ENCODE results near the gene TMEM144.
A peak's percentile ranks its signal among the peaks of the same experiment; 100 is the strongest.

The TMEM144 gene

DNA sequence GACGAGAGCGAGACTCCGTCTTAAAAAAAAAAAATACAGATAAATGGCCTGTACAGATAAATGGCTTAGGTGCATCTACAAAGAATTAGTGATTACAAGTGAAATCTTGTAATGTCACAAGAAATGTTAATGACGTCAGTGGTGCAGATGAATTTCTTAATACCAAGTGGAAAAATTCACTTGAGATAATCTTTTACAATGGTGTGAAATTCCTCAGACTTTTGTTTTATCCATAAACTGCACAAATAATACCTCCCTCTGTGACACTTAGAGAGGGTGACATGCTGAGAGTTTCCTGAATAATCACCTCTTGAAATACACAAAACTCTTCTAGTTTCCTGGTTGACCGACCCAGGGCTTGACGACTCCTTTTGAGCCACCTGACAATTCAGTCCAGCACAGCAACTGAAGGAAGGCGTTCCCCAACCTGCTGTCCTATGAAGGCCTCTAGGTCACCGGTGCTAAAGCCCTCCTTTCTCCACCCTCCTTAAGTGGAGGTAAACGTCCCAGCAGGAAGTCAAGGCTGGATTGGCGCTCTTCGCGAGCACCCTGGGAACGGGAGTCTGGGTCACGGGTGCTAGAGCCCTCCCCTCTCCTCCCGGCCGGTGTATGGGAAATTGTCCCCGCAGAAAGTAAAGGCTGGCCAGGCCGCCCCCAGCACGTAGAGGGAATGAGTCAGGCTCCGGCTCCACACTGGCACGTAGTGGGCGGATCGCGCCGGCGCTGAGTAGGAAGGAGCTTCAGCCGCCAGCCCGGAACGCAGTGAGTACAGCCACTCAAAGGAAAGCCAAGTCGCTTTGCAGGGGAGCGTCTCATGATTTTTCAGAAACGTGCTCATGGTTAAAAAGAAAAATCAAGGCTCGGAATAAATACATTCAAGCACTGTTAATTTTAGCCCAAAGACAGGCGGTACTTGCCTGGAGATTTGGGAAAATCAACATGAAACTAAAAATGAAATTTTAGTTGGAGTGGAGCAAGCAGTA lies at the start of gene TMEM144:
Gene TMEM144 (plus strand): TSS at position 662 of the 983 bp plus-strand sequence. CDS start 2,182 bp downstream, outside the sequence.
- H3K4me3 ChIP-seq (ENCODE audit: low read depth, low read length), result peak within 1 kb of the TSS; percentile 53
- peak; percentile 84 for DNase-seq (ENCODE audit: low read depth)
- TF ChIP-seq, protein P1, sequence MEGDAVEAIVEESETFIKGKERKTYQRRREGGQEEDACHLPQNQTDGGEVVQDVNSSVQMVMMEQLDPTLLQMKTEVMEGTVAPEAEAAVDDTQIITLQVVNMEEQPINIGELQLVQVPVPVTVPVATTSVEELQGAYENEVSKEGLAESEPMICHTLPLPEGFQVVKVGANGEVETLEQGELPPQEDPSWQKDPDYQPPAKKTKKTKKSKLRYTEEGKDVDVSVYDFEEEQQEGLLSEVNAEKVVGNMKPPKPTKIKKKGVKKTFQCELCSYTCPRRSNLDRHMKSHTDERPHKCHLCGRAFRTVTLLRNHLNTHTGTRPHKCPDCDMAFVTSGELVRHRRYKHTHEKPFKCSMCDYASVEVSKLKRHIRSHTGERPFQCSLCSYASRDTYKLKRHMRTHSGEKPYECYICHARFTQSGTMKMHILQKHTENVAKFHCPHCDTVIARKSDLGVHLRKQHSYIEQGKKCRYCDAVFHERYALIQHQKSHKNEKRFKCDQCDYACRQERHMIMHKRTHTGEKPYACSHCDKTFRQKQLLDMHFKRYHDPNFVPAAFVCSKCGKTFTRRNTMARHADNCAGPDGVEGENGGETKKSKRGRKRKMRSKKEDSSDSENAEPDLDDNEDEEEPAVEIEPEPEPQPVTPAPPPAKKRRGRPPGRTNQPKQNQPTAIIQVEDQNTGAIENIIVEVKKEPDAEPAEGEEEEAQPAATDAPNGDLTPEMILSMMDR (IDR thresholded peaks at IDR 0.05; ENCODE audit: low read depth, low read length), result no peak
- TF ChIP-seq MYC (IDR thresholded peaks at IDR 0.05; ENCODE audit: low read depth, low read length) (no peak), POLR2A (IDR thresholded peaks at IDR 0.05; ENCODE audit: extremely low read depth, insufficient read length) (no peak)
- TF ChIP-seq, protein P2, sequence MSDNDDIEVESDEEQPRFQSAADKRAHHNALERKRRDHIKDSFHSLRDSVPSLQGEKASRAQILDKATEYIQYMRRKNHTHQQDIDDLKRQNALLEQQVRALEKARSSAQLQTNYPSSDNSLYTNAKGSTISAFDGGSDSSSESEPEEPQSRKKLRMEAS (IDR thresholded peaks at IDR 0.05; ENCODE audit: low read depth, low read length), result no peak

DNA sequence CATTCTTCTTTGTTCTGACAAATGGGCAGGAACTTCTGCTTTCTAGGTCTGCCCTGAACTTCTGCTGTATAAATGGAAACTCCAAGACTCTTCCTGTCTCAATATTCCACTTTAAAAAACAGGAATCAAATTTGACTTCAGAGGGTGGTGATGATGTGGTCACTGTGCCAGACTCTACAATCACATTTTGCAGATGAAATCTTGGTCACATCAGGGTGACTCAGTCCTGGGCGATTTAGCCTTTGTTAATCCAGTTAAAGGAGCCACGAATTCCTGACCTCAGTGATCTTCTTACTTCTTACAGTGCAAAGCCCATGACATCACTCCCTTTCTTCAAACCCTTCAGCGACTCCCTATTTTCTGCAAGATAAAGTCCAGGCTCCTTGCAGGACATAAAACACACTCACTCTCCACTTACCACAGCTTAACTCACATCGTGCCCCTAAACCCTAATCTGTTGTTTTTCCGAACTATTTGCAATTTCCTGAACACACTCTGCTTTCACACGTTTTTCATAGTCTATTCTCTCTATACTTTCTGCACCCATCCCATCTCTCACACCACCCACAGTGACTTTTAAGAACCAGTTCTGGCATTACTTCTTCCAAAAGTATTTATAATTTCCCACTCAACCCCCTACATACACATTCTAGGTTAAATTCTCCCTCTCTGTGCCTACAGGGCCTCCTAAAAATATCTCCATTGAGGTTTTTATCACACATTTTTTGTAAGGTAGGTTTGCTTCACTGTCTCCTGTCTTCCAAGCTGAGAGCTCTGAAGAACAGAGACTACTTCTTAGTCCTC lies 48.5 kb upstream of the TMEM144 start:
- no peak for TF ChIP-seq MYC (IDR thresholded peaks at IDR 0.05; ENCODE audit: low read depth, low read length)
- H3K4me3 ChIP-seq (ENCODE audit: low read depth, low read length), result no peak overlapping the region
- no peak for DNase-seq (ENCODE audit: low read depth)

DNA sequence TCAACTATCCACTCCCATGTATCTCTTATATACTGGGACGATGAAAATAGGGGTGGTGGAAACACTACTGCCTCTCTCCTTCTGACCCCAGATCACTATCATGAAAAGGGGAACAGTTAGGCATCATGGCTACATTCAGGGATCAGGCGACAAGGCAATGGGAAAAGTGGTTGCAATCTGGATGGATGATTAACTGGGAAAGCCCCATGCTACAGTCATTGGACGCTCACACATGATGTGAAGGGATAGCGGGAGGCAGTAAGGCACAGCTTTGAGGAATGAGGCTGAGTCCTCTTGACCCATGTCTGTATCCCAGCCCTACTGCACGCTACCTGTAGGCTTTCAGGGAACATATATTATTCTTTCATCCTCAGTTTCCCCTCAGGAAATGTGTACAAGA lies 47.7 kb upstream of the TMEM144 start:
- no peak overlapping the region for H3K4me3 ChIP-seq (ENCODE audit: low read depth, low read length)
- DNase-seq (ENCODE audit: low read depth), result no peak
- TF ChIP-seq, protein P2 (IDR thresholded peaks at IDR 0.05; ENCODE audit: low read depth, low read length), result no peak
- TF ChIP-seq MYC (IDR thresholded peaks at IDR 0.05; ENCODE audit: low read depth, low read length) (no peak), POLR2A (IDR thresholded peaks at IDR 0.05; ENCODE audit: extremely low read depth, insufficient read length) (no peak)
- TF ChIP-seq, protein P1 (IDR thresholded peaks at IDR 0.05; ENCODE audit: low read depth, low read length), result no peak

DNA sequence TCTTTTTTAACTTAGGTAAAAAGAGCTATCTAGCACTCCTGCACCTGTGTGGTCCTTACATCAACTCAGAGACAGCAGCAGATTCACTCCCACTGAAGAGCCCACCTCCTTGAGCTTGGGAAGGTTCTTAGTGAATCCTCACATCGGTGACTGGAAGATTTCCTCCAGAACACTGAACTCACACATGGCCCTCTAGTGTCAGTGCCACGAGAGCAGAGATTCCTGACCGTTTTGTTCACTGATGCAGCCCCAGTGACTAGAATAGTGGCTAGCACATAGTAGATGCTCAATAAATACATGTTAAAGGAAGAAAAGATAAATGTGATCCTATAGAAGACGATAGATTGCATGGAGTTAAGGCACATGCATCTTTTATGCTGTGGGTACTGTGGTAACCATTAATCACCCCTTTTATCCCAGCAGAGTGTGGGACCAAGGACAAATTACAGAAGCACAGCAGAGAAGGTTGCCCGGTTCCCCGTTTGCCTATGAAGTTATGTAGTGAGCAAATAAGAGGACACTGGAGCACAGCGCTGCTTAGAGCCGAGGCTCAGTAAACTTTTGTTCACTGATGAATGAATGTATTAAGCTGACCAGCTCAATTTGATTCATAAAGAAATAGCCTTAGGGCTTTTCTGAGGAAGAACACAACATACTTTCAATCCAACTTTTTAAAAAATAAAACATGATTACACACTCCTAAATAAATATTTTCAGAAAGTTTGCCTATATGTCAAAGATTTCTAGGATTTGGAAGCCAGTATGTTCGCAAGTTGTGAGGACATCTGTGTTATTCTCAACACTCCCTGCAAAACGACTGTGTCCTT lies 46.1 kb upstream of the TMEM144 start:
- no peak for TF ChIP-seq MYC (IDR thresholded peaks at IDR 0.05; ENCODE audit: low read depth, low read length)
- TF ChIP-seq, protein P2 (IDR thresholded peaks at IDR 0.05; ENCODE audit: low read depth, low read length), result no peak
- TF ChIP-seq POLR2A (IDR thresholded peaks at IDR 0.05; ENCODE audit: extremely low read depth, insufficient read length), result no peak
- TF ChIP-seq, protein P1 (IDR thresholded peaks at IDR 0.05; ENCODE audit: low read depth, low read length), result no peak
- no peak overlapping the region for H3K4me3 ChIP-seq (ENCODE audit: low read depth, low read length)
- no peak for DNase-seq (ENCODE audit: low read depth)

DNA sequence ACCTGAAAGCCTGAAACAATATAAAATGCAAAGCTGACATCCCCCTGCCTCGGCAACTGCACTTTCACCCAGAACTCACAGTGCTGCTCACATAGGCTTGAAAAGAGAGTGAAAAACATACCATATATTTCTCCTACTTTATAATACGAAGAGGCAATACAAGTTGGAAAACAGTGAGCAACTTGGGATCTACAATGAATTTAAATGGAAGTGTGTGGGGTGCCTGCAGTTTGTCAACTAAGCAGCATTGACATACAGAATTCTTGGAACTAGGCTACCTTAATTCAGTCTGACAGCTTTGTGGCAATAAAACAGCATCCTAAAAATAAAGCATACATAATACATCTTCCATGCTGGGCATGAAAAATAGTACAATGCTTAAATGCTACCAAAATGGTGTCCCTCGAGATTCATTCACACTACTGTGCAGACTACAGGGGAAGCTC lies 45.5 kb upstream of the TMEM144 start:
- no peak for DNase-seq (ENCODE audit: low read depth)

More for the DNA sequence above, 45.5 kb upstream of the TMEM144 start:
- TF ChIP-seq, protein P1 (IDR thresholded peaks at IDR 0.05; ENCODE audit: low read depth, low read length), result no peak
- no peak for TF ChIP-seq MYC (IDR thresholded peaks at IDR 0.05; ENCODE audit: low read depth, low read length)
- TF ChIP-seq POLR2A (IDR thresholded peaks at IDR 0.05; ENCODE audit: extremely low read depth, insufficient read length), result no peak
- TF ChIP-seq, protein P2 (IDR thresholded peaks at IDR 0.05; ENCODE audit: low read depth, low read length), result no peak
- no peak overlapping the region for H3K4me3 ChIP-seq (ENCODE audit: low read depth, low read length)

Measured in NB4 (cell line).